ENCODE data around the gene KIFAP3.

Gene KIFAP3

GRCh38 chr1:169957884-169958283, 116.6 kb downstream of the KIFAP3 start:
- TF ChIP-seq, protein P1, sequence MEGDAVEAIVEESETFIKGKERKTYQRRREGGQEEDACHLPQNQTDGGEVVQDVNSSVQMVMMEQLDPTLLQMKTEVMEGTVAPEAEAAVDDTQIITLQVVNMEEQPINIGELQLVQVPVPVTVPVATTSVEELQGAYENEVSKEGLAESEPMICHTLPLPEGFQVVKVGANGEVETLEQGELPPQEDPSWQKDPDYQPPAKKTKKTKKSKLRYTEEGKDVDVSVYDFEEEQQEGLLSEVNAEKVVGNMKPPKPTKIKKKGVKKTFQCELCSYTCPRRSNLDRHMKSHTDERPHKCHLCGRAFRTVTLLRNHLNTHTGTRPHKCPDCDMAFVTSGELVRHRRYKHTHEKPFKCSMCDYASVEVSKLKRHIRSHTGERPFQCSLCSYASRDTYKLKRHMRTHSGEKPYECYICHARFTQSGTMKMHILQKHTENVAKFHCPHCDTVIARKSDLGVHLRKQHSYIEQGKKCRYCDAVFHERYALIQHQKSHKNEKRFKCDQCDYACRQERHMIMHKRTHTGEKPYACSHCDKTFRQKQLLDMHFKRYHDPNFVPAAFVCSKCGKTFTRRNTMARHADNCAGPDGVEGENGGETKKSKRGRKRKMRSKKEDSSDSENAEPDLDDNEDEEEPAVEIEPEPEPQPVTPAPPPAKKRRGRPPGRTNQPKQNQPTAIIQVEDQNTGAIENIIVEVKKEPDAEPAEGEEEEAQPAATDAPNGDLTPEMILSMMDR (IDR thresholded peaks at IDR 0.05; ENCODE audit: low read depth, low read length), result no peak
- Histone ChIP-seq H3K27ac (no peak overlapping the region), H3K27me3 (ENCODE audit: insufficient read depth, low read depth, severe bottlenecking) (no peaks in the 10 kb centered on the region), H3K4me3 (ENCODE audit: low read depth, low read length) (no peak overlapping the region), H3K9me3 (ENCODE audit: severe bottlenecking) (no peaks in the 10 kb centered on the region), H3K36me3 (no peaks in the 10 kb centered on the region)
- no peak for DNase-seq

DNA sequence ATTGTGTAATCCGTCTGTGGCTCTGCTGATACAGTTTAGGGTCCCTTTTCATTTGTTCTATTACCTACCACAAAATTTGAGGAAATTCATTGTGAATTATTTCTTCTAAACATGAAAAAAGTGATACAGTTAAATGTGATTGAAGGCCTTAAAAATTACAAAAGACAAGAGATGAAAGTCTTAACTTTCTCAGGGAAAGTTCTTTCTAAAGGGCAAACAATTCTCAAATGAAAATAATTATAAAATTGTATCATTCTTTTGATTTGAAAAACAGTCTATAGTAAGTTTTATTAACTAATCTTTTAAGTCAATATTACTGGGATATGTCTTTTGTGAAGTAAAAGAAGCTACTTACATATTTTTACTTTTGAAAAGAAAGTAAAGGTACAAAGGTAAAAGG, 123.4 kb downstream of the KIFAP3 start:
- Histone ChIP-seq H3K9me3 (ENCODE audit: severe bottlenecking) (no peaks in the 10 kb centered on the region), H3K36me3 (no peaks in the 10 kb centered on the region), H3K4me3 (ENCODE audit: low read depth, low read length) (no peak overlapping the region), H3K27me3 (ENCODE audit: insufficient read depth, low read depth, severe bottlenecking) (no peaks in the 10 kb centered on the region), H3K27ac (no peak overlapping the region)
- DNase-seq, result no peak
- TF ChIP-seq, protein P1 (IDR thresholded peaks at IDR 0.05; ENCODE audit: low read depth, low read length), result no peak

GRCh38 chr1:169949139-169949538, 125.4 kb downstream of the KIFAP3 start:
- no peaks in the 10 kb centered on the region for H3K36me3 ChIP-seq
- TF ChIP-seq, protein P1 (IDR thresholded peaks at IDR 0.05; ENCODE audit: low read depth, low read length), result no peak
- H3K9me3 ChIP-seq (ENCODE audit: severe bottlenecking), result no peaks in the 10 kb centered on the region
- H3K27ac ChIP-seq, result no peak overlapping the region
- H3K4me3 ChIP-seq (ENCODE audit: low read depth, low read length), result no peak overlapping the region
- DNase-seq, result no peak
- no peaks in the 10 kb centered on the region for H3K27me3 ChIP-seq (ENCODE audit: insufficient read depth, low read depth, severe bottlenecking)

DNA sequence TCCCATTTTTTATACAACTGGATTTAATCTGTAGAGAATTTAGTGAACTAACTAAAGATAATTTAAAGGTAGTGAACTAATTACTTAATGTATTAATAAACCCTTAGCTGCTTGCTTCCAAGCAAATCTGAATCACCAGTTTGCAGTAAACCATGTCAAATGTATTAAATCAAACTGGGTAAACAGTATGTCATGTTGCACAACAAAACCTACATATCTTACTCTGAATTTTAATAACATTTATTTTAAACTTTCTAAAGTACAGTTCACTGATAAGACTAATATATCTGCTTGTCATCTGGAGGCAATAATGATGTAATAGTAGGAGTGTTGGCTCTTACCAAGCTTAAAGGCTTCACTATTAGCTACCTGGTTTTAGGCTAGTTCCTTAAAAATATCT, 128.3 kb downstream of the KIFAP3 start:
- TF ChIP-seq, protein P1 (IDR thresholded peaks at IDR 0.05; ENCODE audit: low read depth, low read length), result no peak
- Histone ChIP-seq H3K27ac (no peak overlapping the region), H3K4me3 (ENCODE audit: low read depth, low read length) (no peak overlapping the region), H3K36me3 (no peaks in the 10 kb centered on the region), H3K27me3 (ENCODE audit: insufficient read depth, low read depth, severe bottlenecking) (no peaks in the 10 kb centered on the region), H3K9me3 (ENCODE audit: severe bottlenecking) (no peaks in the 10 kb centered on the region)
- no peak for DNase-seq

DNA sequence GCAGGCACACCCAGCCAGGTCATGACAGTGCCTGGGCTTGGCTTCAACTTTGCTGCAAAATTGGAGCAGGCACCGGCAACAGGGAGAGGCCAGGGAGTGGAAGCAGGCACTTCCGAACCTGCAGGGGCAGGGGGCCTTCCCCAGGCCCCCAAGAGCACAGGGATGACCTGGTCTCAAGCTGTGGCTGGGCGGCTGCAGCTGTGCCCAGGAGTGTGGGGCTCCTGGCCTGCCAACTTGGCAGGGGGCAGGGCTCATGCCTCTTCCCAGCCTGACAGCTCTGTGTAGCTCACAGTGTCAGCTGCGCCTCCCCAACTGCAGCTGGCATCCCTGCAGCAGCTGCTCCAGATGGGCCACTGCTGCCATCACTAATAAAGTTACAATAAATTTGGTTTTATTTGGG, 129.3 kb downstream of the KIFAP3 start:
- TF ChIP-seq, protein P1 (IDR thresholded peaks at IDR 0.05; ENCODE audit: low read depth, low read length), result no peak

GRCh38 chr1:169944621-169945020, 129.9 kb downstream of the KIFAP3 start:
- no peaks in the 10 kb centered on the region for H3K27me3 ChIP-seq (ENCODE audit: insufficient read depth, low read depth, severe bottlenecking)
- DNase-seq, result no peak
- no peak overlapping the region for H3K27ac ChIP-seq
- H3K4me3 ChIP-seq (ENCODE audit: low read depth, low read length), result no peak overlapping the region
- H3K36me3 ChIP-seq, result no peaks in the 10 kb centered on the region
- TF ChIP-seq, protein P1 (IDR thresholded peaks at IDR 0.05; ENCODE audit: low read depth, low read length), result no peak
- H3K9me3 ChIP-seq (ENCODE audit: severe bottlenecking), result no peaks in the 10 kb centered on the region

More for the DNA sequence above, 129.3 kb downstream of the KIFAP3 start:
- no peaks in the 10 kb centered on the region for H3K27me3 ChIP-seq (ENCODE audit: insufficient read depth, low read depth, severe bottlenecking)
- H3K9me3 ChIP-seq (ENCODE audit: severe bottlenecking), result no peaks in the 10 kb centered on the region
- H3K4me3 ChIP-seq (ENCODE audit: low read depth, low read length), result no peak overlapping the region
- no peak overlapping the region for H3K27ac ChIP-seq
- no peak for DNase-seq
- no peaks in the 10 kb centered on the region for H3K36me3 ChIP-seq
